C1 segment of cervical spinal cord (tissue), 14 donors: ENCODE data around the gene OR51M1.

Experiments
- DNase-seq, 14 donors: peaks; one replicate each; lab custom pipeline; 2025; lab: John Stamatoyannopoulos, UW

Gene OR51M1

DNA sequence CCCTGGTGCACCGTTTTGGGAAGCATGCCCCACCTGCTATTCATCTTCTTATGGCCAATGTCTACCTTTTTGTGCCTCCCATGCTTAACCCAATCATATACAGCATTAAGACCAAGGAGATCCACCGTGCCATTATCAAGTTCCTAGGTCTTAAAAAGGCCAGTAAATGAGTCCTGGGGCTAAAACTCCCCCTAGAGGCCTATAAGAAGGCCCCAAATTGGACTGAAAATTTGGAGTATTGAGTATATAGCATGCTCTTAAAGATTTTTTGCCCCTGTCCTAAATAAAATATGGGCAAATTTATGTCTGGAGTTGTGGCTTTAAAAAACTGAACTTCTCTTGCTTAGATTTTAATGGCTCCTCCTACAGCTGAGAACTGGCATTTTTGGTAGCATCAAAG, 6.6 kb downstream of the OR51M1 start:
- DNase-seq, result no peak

DNA sequence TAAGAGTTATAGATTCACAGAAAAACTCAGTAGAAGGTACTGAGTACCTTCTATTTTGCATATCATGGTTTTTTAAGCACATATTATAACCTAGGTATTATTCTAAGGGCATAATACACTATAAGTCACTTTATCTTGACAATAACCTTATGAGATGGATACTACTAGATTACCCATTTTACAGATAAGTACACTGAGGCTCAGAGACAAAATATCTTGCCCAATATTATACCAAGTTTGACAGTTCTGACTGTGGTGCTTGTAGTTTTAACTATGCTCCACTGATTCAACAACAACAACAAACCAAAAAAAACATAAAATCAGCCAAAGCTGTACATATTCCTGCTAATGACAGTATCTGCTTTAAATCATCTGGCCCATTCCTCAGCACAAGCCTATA, 10.5 kb downstream of the OR51M1 start:
- no peak for DNase-seq

DNA sequence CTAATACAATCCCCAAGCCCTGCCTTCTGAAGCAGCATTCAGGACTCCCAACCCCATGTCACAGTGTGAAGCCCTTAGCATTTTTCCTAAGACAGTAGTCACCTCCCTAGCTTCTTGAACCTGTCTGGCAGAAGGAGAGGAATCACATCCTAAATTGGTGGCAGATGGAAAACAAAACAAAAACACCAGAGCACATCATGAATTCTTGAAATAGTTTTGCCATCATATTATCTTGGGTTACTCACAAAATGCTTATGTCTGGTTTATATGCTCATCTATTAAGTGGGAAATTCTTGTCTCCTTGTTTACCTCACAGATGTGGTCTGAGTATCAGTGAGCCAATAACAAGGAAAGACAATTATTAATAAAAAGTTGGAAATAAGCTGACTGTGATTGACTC, 15.3 kb downstream of the OR51M1 start:
- DNase-seq, result no peak

DNA sequence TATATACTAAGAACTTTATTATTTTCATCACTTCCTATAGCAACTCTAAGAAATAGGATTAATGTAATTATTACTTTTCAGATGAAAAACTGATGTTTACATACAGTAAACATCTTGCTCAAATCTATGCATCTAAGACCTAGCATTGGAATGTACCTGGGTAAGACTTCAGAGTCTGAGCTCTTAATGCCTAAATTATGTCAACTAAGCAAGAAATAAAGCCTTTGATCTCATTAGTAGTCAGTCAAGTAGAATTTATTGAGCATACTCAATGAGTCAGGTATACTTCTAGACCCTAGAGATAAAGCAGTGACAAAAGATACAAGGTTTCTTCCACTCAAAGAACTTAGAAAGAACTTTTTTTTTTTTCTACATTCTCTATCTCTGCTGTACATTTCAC, 21.6 kb downstream of the OR51M1 start:
- DNase-seq, result no peak

DNA sequence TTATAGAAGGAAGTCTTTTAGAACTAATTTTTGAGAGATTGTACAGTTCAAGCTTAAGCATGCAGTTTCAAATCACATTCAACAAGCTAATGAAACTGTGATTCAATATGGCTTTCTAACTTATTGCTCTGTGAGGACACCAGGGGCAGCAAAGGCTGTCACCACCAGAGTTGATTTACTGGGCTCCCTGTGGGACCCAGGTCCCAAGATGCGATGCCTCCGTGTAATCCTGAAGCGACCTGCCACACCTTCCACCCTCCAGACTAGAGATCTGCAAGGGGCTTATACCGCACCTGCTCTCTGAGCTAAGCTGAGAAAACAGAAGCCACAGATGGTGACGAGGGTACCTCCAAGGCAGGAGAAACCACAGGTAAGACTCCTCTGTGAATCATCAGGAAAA, 37.4 kb downstream of the OR51M1 start:
- DNase-seq, result no peak

DNA sequence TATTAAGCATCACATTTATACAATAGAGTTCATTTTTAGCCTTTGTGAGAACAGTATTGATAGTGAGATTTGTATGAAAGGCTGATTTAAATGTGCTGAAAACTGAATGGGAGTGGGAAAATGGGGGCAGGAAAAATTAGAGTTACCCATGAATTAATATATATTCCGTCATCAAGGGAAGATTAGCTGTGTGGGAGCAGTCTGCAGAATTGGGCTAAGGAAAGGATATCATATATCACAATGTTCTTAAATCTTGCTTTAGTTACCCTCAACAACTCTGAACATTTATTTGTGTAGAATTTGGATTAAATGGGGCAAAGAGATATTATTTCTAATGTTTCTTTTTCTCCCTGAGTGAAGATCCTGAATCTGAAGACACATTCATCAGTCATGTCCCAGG, 38.2 kb downstream of the OR51M1 start, which contains the start of gene OR51Q1:
Gene OR51Q1 (plus strand): TSS at position 301 of the 400 bp plus-strand sequence. CDS start 90 bp downstream, at position 391.
- no peak for DNase-seq

DNA sequence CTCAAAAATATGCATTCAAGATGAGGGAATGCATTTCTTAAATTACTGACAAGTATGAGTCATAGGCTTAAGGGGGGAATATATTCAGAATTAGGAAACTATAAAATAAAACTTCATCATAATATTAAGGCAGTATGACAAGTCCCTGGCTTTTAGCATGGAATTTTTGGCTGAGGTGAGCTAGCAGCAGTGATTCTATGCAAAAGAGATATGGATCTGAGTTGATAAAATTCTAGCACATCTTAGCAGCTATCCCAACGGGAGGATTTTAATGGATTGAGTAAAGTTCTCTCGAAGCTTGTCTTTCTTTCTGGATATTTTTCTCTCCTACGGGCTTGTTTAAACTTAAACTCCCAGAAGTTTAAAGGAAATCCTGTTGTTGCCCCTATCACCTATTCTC, 39.5 kb downstream of the OR51M1 start:
- no peak for DNase-seq

DNA sequence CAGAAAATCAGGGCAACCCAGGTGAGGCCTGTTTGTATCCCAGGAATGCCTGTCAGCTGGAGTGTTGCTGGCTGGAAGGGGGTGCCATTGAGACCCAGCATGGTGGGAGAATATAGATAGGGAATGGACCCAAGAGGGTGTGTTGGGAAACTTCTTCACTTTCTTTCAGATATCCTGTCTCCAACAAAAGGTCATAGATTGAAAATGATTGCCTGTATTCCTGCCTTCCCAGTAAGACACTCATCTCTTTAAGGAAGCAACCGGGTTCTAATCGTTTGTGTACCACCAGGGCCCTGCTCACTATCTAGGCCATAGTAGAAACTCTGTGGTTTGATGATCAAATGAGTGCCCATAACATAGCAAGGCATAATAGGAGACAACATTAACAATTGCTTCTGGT, 57.8 kb downstream of the OR51M1 start, which contains the start of gene OR51I1:
Gene OR51I1 (minus strand): TSS at position 101 of the 400 bp plus-strand sequence. CDS start 0 bp downstream, at position 101.
- DNase-seq, result no peak
